MM.1S (cell line): ENCODE measurements around the gene TRABD2B.

Experiments used
- DNase-seq: peaks from one replicate; pipeline ENCODE4 v3.0.0-alpha.2; 2015
- H2AFZ ChIP-seq: fragments of 300-600 bp; sonication (generic); 2 replicates; pipeline ENCODE4 v1.6.0; 2016; ENCODE audit warnings: antibody characterized with exemption, low read length
- H3F3A ChIP-seq: fragments of 300-600 bp; sonication (generic); 2 replicates; pipeline ENCODE4 v1.6.1; 2016; ENCODE audit warnings: mild to moderate bottlenecking, antibody characterized with exemption, low read length, moderate library complexity, mixed read lengths; ENCODE audit not compliant: insufficient read depth
- H3K27ac ChIP-seq: fragments of 300-600 bp; sonication (generic); 2 replicates; pipeline ENCODE4 v1.5.1; 2016; ENCODE audit warnings: mild to moderate bottlenecking, low read length
- H3K27me3 ChIP-seq: fragments of 300-600 bp; sonication (generic); replicated peaks from 2 replicates; pipeline ENCODE4 v1.6.0; 2016; ENCODE audit warnings: low read length; ENCODE audit not compliant: insufficient read depth
- H3K36me3 ChIP-seq: fragments of 300-600 bp; sonication (generic); replicated peaks from 2 replicates; pipeline ENCODE4 v1.6.1; 2016; ENCODE audit warnings: mild to moderate bottlenecking, low read length, mixed read lengths; ENCODE audit not compliant: insufficient read depth
- H3K4me1 ChIP-seq: fragments of 300-600 bp; sonication (generic); 2 replicates; pipeline ENCODE4 v1.6.1; 2016; ENCODE audit warnings: low read length, mixed read lengths
- H3K4me2 ChIP-seq: fragments of 300-600 bp; sonication (generic); 2 replicates; pipeline ENCODE4 v1.6.0; 2016; ENCODE audit warnings: low read depth, low read length
- H3K4me3 ChIP-seq: fragments of 300-600 bp; sonication (generic); 2 replicates; pipeline ENCODE4 v1.5.1; 2016; ENCODE audit warnings: low read length, mixed read lengths
- H3K79me2 ChIP-seq: fragments of 300-600 bp; sonication (generic); 2 replicates; pipeline ENCODE4 v1.6.1; 2016; ENCODE audit warnings: mixed run types, low read length, mixed read lengths
- H3K9ac ChIP-seq: fragments of 300-600 bp; sonication (generic); 2 replicates; pipeline ENCODE4 v1.6.1; 2016; ENCODE audit warnings: low read length, mixed read lengths
- H3K9me2 ChIP-seq: fragments of 300-600 bp; sonication (generic); replicated peaks from 2 replicates; pipeline ENCODE4 v1.6.1; 2016; ENCODE audit warnings: mild to moderate bottlenecking, low read length, mixed read lengths; ENCODE audit not compliant: insufficient read depth
- H3K9me3 ChIP-seq: fragments of 300-600 bp; sonication (generic); replicated peaks from 2 replicates; pipeline ENCODE4 v1.6.1; 2016; ENCODE audit warnings: mild to moderate bottlenecking, low read length, mixed read lengths; ENCODE audit not compliant: insufficient read depth
- H4K20me1 ChIP-seq: fragments of 300-600 bp; sonication (generic); 2 replicates; pipeline ENCODE4 v1.6.1; 2016; ENCODE audit warnings: mild to moderate bottlenecking, low read length, moderate library complexity, mixed read lengths; ENCODE audit not compliant: insufficient read depth
- CTCF ChIP-seq: fragments of 300-600 bp; sonication (generic); IDR thresholded peaks from 2 replicates; pipeline ENCODE4 v1.5.1; 2016; ENCODE audit warnings: antibody characterized with exemption, low read length, mixed read lengths
- EZH2 ChIP-seq: fragments of 300-600 bp; sonication (generic); optimal IDR thresholded peaks from 2 replicates; pipeline ENCODE3; 2017; ENCODE audit warnings: low read depth, mild to moderate bottlenecking, antibody characterized with exemption, low read length, mixed read lengths
- EZH2phosphoT487 ChIP-seq: fragments of 300-600 bp; sonication (generic); IDR thresholded peaks from 2 replicates; pipeline ENCODE4 v1.6.1; 2018; ENCODE audit warnings: antibody characterized with exemption, low read length

The TRABD2B gene

DNA sequence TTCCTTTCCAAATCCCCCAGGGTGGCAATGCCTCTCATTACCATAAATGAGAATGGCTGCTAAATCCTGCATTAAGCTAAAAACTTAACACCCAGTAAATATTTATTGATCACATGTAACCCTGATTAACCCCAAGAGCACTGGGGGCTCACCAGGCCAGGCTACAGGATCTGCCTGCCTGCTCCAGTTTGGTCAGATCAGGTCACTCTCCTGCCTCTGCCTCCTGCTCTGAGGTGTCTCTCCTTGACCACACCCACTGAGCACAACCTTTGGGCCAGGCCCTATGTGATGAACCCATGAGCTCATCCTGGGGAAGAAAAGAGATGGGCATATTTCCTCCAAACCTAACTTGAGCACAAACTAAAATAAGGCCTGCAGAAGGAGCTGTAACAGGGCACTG, 93.5 kb downstream of the TRABD2B start:
- Histone ChIP-seq H3F3A (no peaks in the 10 kb centered on the region), H3K27ac (no peak overlapping the region), H3K9ac (no peak overlapping the region), H3K4me2 (no peak overlapping the region), H3K4me1 (no peaks in the 10 kb centered on the region), H3K9me3 (no peaks in the 10 kb centered on the region), H3K36me3 (no peaks in the 10 kb centered on the region), H2AFZ (no peak overlapping the region), H3K9me2 (no peaks in the 10 kb centered on the region), H3K79me2 (no peaks in the 10 kb centered on the region), H3K27me3 (no peaks in the 10 kb centered on the region), H4K20me1 (no peaks in the 10 kb centered on the region), H3K4me3 (no peak overlapping the region)
- no peak for DNase-seq
- TF ChIP-seq EZH2phosphoT487 (no peak), CTCF (no peak), EZH2 (no peak)

- Histone ChIP-seq H3K9ac (no peak overlapping the region), H3K4me1 (no peaks in the 10 kb centered on the region), H3K4me2 (no peak overlapping the region), H3K27me3 (no peaks in the 10 kb centered on the region), H3K36me3 (no peaks in the 10 kb centered on the region), H3K9me2 (no peaks in the 10 kb centered on the region), H3K9me3 (no peaks in the 10 kb centered on the region), H3F3A (no peaks in the 10 kb centered on the region), H3K4me3 (no peak overlapping the region), H4K20me1 (no peaks in the 10 kb centered on the region), H3K27ac (no peak overlapping the region), H3K79me2 (no peaks in the 10 kb centered on the region), H2AFZ (no peak overlapping the region)
- no peak for DNase-seq
- no peak for TF ChIP-seq EZH2phosphoT487
These were observed 96.1 kb downstream of the TRABD2B start for GRCh38 chr1:47901001-47901575.

DNA sequence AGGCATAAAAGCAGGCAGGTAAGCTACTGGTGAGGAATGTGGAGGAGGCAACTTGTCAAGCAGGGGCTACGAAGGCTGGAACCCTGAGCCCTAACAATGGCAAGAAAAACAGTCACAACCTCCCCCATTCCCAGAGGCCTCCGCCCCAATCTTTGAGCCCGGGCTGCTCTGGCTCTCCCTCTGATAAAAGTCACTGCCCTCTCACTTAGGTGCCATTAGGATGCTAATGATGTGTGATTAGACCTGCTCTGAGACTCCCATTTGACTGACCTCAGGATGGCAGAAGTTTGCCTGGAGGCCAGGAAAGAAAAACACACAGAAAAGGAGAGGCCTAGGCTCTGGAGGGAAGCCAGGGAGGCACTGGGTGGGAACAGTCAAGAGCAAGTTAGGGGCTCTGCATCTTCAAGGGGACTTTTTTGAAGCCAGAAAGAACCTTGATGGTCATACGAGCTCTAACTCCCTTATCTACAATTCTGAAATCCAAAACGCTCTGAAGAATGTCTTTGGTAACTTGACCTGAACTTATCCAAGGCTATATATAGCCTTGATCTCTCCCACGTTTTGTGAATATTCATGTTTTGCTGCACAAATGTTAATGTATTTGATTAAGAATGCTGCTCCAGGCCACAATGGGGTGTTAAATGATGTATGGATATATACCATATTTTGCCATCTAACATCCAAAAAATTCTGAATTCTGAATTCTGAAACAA, 98.9 kb downstream of the TRABD2B start:
- Histone ChIP-seq H3K4me2 (no peak overlapping the region), H3K9ac (no peak overlapping the region), H4K20me1 (no peaks in the 10 kb centered on the region), H3K4me3 (no peak overlapping the region), H3F3A (no peaks in the 10 kb centered on the region), H3K27me3 (no peaks in the 10 kb centered on the region), H3K9me3 (no peaks in the 10 kb centered on the region), H2AFZ (no peak overlapping the region), H3K79me2 (no peaks in the 10 kb centered on the region), H3K4me1 (no peaks in the 10 kb centered on the region), H3K36me3 (no peaks in the 10 kb centered on the region), H3K27ac (no peak overlapping the region), H3K9me2 (no peaks in the 10 kb centered on the region)
- no peak for TF ChIP-seq EZH2
- no peak for TF ChIP-seq CTCF
- TF ChIP-seq EZH2phosphoT487 = no peak
- DNase-seq = no peak
